Activated naive CD8-positive, alpha-beta T cell treated with anti-CD3 and anti-CD28 coated beads, Interleukin-2, amount 10 ng/mL, durations not matched to agents 7 days and 5 days (primary cell): ENCODE measurements around the gene RABEP2. TPM values are rescaled to one million over a fixed set of nuclear protein-coding genes. Genes with fewer than 3 reads are reported as not detected.

Source experiments
- ATAC-seq: fragments of 150-1000 bp; cut with Tn5 transposase; one replicate; pipeline ENCODE4 v1.10.0; 2021; ENCODE audit warnings: low read depth, moderate library complexity
- POLR2A ChIA-PET: fragments of 350-600 bp; sonication (Branson Sonifier 250); formaldehyde crosslinking; loops from one replicate; lab custom pipeline; 2021; ENCODE audit warnings: antibody characterized with exemption; lab: Charles Lee
- DNase-seq: peaks from one replicate; pipeline ENCODE4 v3.0.0; 2021
- H3K27ac Mint-ChIP-seq: one replicate; pipeline ENCODE4 v1.8.0; 2022; ENCODE audit warnings: mild to moderate bottlenecking, mixed read lengths
- H3K27me3 Mint-ChIP-seq: one replicate; pipeline ENCODE4 v1.8.0; 2022; ENCODE audit warnings: mild to moderate bottlenecking, moderate library complexity, mixed read lengths
- H3K36me3 Mint-ChIP-seq: one replicate; pipeline ENCODE4 v1.8.0; 2021; ENCODE audit warnings: mild to moderate bottlenecking, mixed read lengths
- H3K4me1 Mint-ChIP-seq: one replicate; pipeline ENCODE4 v1.8.0; 2021; ENCODE audit warnings: mixed read lengths
- H3K4me3 Mint-ChIP-seq: one replicate; pipeline ENCODE4 v1.8.0; 2022; ENCODE audit warnings: mild to moderate bottlenecking, moderate library complexity, mixed read lengths
- H3K9me3 Mint-ChIP-seq: one replicate; pipeline ENCODE4 v1.8.0; 2021; ENCODE audit warnings: mixed read lengths
- total RNA-seq, 2 experiments: library from RNA; stranded (reverse); gene quantifications; one replicate each; pipeline ENCODE4 v1.2.3, GENCODE V29; 2021

The RABEP2 gene
- total RNA-seq, 2 experiments from 2014 or later: 23.7 to 25.6 TPM

GRCh38 chr16:28866454-28866804 is 58.6 kb downstream of the RABEP2 start:
- DNase-seq (no peak), ATAC-seq (no peak)
- POLR2A ChIA-PET: interaction anchor here (0.7 to 4.6 kb wide), 2 partner anchors 13 to 19 kb away, joined by 6 to 46 read pairs; partner anchors contain the start of gene ATP2A1
- Mint-ChIP-seq H3K27me3 (no peaks in the 10 kb centered on the region), H3K27ac (no peak overlapping the region), H3K4me3 (no peak overlapping the region), H3K4me1 (peaks cover 19% of the 10 kb centered on the region), H3K9me3 (no peaks in the 10 kb centered on the region), H3K36me3 (peaks cover 12% of the 10 kb centered on the region)

- no peaks in the 10 kb centered on the region for H3K9me3 Mint-ChIP-seq
- no peak for DNase-seq
- no peaks in the 10 kb centered on the region for H3K27me3 Mint-ChIP-seq
- POLR2A ChIA-PET: interaction anchor here (0.7 to 5.3 kb wide), 3 partner anchors 14 to 19 kb away, joined by 6 to 100 read pairs (median 46); partner anchors contain the start of genes ATP2A1 and TUFM
- H3K4me3 Mint-ChIP-seq: no peak overlapping the region
- no peak overlapping the region for H3K27ac Mint-ChIP-seq
- no peak for ATAC-seq
- H3K4me1 Mint-ChIP-seq: peaks cover 19% of the 10 kb centered on the region
- peaks cover 12% of the 10 kb centered on the region for H3K36me3 Mint-ChIP-seq
Measured at GRCh38 chr16:28865722-28866453, 59.1 kb downstream of the RABEP2 start.

- peaks cover 12% of the 10 kb centered on the region for H3K36me3 Mint-ChIP-seq
- no peak for DNase-seq
- no peaks in the 10 kb centered on the region for H3K9me3 Mint-ChIP-seq
- H3K4me3 Mint-ChIP-seq: peak overlapping the region; percentile 98
- peaks cover 20% of the 10 kb centered on the region for H3K4me1 Mint-ChIP-seq
- no peaks in the 10 kb centered on the region for H3K27me3 Mint-ChIP-seq
- peak overlapping the region; percentile 95 for H3K27ac Mint-ChIP-seq
- POLR2A ChIA-PET: interaction anchor here (0.6 to 5.3 kb wide), 6 partner anchors 10 to 1097 kb away, joined by 3 to 100 read pairs (median 16); partner anchors contain the start of genes ATP2A1, ATXN2L, TMEM219 and TUFM
- no peak for ATAC-seq
Measured at GRCh38 chr16:28865001-28865688, 59.9 kb downstream of the RABEP2 start.

GRCh38 chr16:28863929-28864793 is 60.9 kb downstream of the RABEP2 start:
- DNase-seq (no peak), ATAC-seq (no peak)
- peaks cover 8% of the 10 kb centered on the region for H3K36me3 Mint-ChIP-seq
- peak overlapping the region; percentile 98 for H3K4me3 Mint-ChIP-seq
- H3K27ac Mint-ChIP-seq: peak overlapping the region; percentile 95
- H3K9me3 Mint-ChIP-seq: no peaks in the 10 kb centered on the region
- no peaks in the 10 kb centered on the region for H3K27me3 Mint-ChIP-seq
- POLR2A ChIA-PET: interaction anchor here (0.6 to 5.3 kb wide), 13 partner anchors 9 to 1098 kb away, joined by 3 to 100 read pairs (median 7); partner anchors contain the start of genes ATP2A1, ATXN2L, CLN3 and RABEP2
- H3K4me1 Mint-ChIP-seq: peaks cover 22% of the 10 kb centered on the region

- H3K4me3 Mint-ChIP-seq: no peak overlapping the region
- H3K36me3 Mint-ChIP-seq: no peaks in the 10 kb centered on the region
- H3K4me1 Mint-ChIP-seq: peaks cover 10% of the 10 kb centered on the region
- ATAC-seq: no peak
- no peak overlapping the region for H3K27ac Mint-ChIP-seq
- H3K9me3 Mint-ChIP-seq: no peaks in the 10 kb centered on the region
- H3K27me3 Mint-ChIP-seq: no peaks in the 10 kb centered on the region
- POLR2A ChIA-PET: no interaction called here
- DNase-seq: no peak
Measured at GRCh38 chr16:28859326-28859725, 65.7 kb downstream of the RABEP2 start.

- H3K27ac Mint-ChIP-seq: no peak overlapping the region
- peaks cover 9% of the 10 kb centered on the region for H3K4me1 Mint-ChIP-seq
- no peaks in the 10 kb centered on the region for H3K36me3 Mint-ChIP-seq
- H3K9me3 Mint-ChIP-seq: no peaks in the 10 kb centered on the region
- no peaks in the 10 kb centered on the region for H3K27me3 Mint-ChIP-seq
- POLR2A ChIA-PET: interaction anchor here (0.7 to 2.3 kb wide), 2 partner anchors 12 kb away, joined by 4 to 7 read pairs; partner anchors contain the start of gene TUFM
- ATAC-seq (no peak), DNase-seq (no peak)
- no peak overlapping the region for H3K4me3 Mint-ChIP-seq
Measured at GRCh38 chr16:28858421-28858820, 66.6 kb downstream of the RABEP2 start.

Other genes starting within 250 kb of the RABEP2 start
- 100 to 1,000 TPM; 287 to 311 TPM for gene EIF3C, start 213.8 kb downstream of the RABEP2 start, total RNA-seq
- 1 to 10 TPM; 2.8 to 4.9 TPM for gene NPIPB9, start 173.5 kb downstream of the RABEP2 start, total RNA-seq
- gene ATXN2L, start 102.2 kb downstream of the RABEP2 start, total RNA-seq: 100 to 1,000 TPM; 296 to 304 TPM
- gene TUFM, start 78.9 kb downstream of the RABEP2 start, total RNA-seq: 100 to 1,000 TPM; 117 to 119 TPM
- 10 to 100 TPM; 78.9 to 81.0 TPM for gene SH2B1, start 61.4 kb downstream of the RABEP2 start, total RNA-seq
- gene ATP2A1, start 46.8 kb downstream of the RABEP2 start, total RNA-seq: 1 to 10 TPM; 2.5 to 4.6 TPM
- under 1 TPM; 0.40 to 0.83 TPM for gene CD19, start 6.7 kb upstream of the RABEP2 start, total RNA-seq
- 100 to 1,000 TPM; 115 to 117 TPM for gene NFATC2IP, start 25.7 kb upstream of the RABEP2 start, total RNA-seq
- gene SPNS1, start 49.5 kb upstream of the RABEP2 start, total RNA-seq: 10 to 100 TPM; 28.1 to 30.1 TPM
- 100 to 1,000 TPM; 288 to 297 TPM for gene LAT, start 59.8 kb upstream of the RABEP2 start, total RNA-seq